Stimulated activated CD8-positive, alpha-beta memory T cell treated with anti-CD3 and anti-CD28 coated beads, Interleukin-4, amount 100 ng/mL, for 4 hours (primary cell): Measurements from ENCODE around the gene RNFT2.

ENCODE experiments used
- DNase-seq, 2 donors: peaks; one replicate each; pipeline ENCODE4 v3.0.0-alpha.2; 2020; ENCODE audit warnings: low read depth in 2 of 2, low spot score in 1 of 2

The RNFT2 gene

DNA sequence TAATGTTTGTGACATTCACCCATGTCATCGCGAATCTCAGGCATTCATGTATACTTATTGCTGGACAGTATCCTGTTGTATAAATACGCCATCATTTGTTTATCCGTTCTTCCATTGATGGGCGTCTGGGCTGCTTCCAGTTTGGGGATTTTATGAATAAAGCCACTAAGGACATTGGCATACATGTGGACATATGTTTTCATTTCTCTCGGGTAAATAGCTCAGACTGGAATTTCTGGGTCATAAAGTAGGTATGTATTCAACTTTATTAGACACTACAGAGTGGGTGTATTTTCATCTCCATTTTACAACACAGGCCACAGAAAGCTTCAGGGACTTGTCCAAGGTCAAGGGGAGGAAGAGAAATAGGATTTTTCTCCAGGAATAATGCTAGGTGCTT, 94.2 kb downstream of the RNFT2 start:
- no peak for DNase-seq

DNA sequence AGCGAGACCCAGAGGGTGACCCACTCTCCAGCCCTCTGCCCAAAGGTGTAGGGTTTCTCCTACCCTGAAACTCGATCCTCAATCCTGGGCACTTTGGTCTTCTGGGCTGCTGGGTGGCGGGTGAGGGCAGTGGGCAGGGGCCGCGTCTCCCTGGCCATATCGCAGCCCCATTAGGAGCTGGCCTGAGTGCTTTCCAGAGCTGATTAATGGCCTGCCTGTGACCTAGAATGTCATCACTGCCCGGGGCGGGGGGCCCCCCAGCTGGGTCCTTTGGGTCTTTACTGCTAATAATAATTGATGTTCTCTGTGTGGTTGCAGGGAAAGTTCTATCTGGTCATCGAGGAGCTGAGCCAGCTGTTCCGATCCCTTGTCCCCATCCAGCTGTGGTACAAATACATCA, 95.4 kb downstream of the RNFT2 start:
- no peak for DNase-seq

DNA sequence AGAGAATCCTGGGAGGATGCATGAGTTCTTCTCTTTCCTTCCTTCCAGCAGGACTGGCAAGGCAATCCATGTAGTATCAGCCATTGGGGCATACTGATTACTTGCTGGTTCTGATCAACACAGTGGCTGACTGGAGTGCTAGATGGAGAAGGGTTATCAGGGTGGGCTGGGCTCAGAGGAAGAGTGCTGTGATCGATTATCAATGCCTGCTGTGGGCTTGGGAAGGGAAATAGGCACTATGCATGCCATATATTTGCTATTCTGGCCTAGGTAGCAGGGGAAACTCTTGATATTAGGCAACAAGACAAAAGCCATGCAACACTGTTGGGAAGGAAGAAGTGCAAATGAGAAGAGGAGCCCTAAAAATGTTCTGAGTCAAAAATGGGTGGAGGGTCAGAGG, 97.4 kb downstream of the RNFT2 start:
- DNase-seq = no peak

DNA sequence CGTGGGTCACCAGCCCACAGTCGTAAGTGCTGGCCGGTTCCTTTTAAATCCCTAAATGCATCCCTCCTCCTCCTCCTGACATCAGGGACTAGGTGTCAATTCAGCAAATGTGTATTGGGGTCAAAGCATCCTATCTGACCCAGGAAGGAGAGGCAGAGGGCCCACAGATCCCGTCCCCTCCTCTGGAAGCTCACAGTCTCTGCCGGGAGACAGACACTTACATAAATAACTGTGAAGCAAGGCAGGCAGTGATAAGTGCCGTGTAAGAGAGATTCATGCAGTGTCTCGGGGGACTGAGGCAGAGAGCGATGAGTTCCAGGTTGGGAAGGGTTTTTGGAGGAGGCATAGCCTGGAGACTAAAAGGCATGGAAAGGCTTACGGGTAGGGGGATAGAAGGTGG, 99.0 kb downstream of the RNFT2 start:
- DNase-seq = no peak

DNA sequence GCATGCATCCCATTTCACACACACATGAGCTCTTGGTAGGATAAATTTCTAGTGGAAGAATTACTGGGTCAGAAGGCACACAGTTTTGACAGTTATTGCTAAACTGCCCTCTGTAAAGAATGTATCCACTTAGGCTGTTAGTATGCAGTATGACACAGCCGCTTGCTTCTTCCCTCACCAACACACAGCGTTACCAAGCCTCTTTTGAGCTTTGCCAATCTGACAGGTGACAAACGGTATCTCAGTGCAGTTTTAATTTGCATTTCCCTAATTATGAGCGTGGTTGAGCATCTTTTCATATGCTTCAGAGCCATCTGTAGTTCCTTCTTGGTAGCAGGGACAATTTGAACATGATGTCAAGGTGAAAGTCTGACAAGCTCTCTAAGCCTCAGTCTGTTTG, 100.2 kb downstream of the RNFT2 start:
- no peak for DNase-seq

DNA sequence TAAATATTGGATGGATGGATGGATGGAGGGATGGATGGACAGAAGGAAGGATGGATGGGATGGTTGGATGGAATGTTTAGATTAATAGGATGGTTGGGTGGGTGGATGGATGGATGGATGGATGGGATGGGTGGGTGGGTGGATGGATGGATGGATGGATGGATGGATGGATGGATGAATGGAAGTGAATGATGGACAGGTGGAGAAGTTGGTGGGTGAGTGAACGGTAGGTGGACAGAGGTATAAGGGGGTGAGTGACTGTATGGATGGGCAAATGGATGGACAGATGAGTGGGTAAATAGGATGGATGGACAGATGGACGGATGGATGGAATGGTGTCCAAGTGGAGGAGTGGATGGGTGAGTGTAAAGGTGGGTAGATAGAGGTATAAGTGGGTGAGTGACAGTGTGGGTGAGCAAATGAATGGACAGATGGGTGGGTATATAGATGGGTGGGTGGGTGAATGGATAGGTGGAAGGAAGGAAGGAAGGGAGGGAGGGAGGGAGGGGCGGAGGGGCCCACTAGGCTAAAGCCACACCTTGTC, 101.2 kb downstream of the RNFT2 start:
- no peak for DNase-seq

DNA sequence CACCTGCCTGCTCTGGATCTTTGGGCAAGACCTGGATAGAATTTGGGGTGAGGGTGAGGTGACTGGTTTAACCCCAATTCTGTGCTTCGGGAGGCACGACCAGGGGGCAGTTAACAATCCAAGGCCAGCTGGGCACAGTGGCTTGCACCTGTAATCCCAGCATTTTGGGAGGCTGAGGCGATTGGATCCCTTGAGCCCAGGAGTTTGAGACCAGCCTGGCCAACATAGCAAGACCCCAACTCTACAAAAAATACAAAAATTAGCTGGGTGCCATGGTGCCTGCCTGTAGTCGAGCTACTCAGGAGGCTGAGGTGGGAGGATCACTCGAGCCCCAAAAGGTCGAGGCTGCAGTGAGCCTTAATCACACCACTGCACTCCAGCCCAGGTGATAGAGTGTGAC, 105.0 kb downstream of the RNFT2 start:
- no peak for DNase-seq

DNA sequence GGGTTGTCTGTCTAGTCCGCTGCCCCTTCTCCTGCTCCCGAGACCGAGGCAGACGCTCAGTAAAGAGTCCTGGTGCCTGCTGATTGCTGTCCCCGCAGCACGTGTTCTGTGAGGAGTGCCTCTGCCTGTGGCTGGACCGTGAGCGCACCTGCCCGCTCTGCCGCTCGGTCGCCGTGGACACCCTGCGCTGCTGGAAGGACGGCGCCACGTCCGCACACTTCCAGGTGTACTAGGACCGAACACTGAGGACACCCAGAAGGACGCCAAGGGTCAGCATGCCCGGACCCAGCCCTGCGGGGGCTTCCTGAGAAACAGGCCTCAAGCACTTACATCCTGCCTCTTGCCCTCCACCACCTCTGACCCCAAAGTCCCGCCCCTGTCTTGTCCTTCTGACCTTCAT, 111.1 kb downstream of the RNFT2 start:
- DNase-seq = no peak

DNA sequence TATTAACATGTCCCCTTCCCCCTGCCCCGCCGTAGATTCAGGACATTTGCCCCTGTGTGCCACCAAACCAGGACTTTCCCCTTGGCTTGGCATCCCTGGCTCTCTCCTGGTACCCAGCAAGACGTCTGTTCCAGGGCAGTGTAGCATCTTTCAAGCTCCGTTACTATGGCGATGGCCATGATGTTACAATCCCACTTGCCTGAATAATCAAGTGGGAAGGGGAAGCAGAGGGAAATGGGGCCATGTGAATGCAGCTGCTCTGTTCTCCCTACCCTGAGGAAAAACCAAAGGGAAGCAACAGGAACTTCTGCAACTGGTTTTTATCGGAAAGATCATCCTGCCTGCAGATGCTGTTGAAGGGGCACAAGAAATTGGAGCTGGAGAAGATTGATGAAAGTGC, 114.2 kb downstream of the RNFT2 start:
- no peak for DNase-seq

DNA sequence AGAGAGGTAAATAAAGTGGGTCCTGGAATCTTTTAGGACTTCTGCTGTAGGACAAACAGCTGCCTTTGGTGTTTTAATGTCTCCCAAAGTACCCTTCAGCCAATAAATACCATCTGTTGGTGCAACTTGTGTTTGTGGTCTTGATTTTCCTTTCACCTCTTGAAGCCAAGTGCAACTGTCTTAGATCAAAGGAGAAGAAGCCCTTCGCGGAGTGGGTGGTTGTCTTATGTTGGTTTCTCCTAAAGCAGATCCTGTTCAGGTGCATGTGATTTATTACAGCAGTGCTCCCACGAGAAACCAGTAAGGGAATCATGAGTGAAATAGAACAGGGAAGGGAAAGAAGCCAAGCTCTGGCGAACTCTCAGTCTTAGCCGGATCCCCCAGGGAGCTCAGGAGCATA, 115.4 kb downstream of the RNFT2 start:
- no peak for DNase-seq

DNA sequence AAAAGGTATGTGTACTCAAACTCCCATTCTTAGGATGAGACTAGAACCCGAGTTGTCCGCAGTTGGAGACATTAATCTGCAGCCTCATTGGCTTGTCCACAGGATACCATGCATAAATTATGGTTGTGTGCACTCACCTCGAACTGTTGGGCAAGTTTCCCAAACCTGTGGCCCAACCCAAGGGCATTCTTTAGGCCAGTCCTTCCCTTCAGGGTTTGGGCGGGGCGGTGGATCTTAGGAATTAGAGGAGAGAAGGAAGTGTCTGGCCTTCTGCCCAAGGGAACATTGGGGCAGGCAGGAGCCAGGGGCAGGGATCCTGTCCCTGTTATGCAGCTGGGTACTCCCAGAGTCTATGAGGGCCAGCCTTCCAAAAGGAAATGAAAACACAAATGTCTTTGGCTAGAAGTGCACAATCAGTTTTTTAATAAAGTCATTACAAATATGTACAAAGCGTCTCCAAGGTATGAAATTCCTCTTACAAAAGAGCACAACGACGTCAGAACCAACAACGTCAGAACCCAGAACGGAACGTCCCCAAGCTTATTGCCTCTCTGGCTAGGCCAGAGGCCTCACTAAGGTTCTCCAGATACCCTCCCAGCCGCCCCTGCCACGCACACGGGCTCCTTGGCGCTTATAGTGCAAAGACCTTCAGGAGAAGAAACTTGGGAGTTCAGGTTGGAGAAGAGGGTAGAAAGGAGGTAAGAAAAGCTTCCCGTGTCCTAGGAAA, 117.8 kb downstream of the RNFT2 start:
- no peak for DNase-seq

DNA sequence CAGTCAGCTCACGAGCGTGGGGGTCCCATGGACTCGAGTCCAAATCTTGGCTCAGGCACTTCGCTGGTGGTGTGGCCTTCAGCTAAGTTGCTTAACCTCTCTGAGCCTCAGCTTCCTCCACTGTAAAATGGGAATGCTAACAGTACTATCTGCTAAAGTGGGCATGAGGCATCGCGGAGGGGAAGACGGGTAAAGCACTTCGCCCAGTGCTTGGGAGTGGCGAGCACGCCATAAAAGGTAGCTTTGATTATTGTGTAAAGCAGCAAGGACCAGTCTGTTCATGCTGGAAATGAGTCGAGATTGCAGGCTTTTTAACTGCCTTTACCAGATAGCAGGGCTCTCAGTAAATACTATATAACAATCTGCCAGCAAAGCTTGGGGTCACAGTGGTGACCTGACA, 118.6 kb downstream of the RNFT2 start:
- no peak for DNase-seq

DNA sequence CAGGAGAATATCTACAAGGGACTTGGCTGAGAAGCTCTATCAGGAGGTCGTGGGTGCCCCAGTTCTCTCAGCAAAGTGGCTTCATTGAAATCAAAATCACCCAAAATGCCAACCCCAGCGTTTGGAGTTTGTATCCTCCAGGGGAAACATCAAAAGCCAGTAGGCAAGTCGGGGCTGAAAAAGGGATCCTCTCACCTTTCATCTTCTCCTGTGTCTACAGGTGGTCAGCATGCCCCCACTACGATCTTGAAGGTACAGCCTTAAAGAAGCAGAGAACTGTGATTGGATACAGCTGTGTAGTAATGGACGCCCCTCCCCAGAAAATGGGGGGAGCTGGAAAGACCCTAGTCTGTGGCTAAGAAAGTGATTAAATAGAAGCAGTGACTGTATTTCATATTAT, 121.0 kb downstream of the RNFT2 start:
- DNase-seq = no peak

DNA sequence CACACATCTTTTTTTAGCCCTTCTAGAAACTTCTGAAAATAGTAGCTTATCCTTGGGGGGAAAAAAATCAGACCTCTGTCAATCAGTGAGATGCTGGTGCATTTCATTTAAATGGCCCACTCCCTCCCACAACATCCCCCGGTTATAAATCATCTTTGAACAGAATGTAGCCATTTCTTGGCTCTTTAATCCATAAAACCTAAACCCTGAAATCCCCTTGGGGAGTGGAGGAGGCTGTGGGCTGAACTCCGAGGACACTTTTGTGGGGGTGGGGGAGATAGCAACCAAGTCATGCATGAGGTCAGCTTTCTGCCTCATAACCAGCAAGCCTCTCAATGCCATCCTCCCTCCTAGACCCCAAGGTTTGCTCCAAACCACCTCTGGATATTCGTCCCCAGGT, 122.1 kb downstream of the RNFT2 start:
- no peak for DNase-seq

DNA sequence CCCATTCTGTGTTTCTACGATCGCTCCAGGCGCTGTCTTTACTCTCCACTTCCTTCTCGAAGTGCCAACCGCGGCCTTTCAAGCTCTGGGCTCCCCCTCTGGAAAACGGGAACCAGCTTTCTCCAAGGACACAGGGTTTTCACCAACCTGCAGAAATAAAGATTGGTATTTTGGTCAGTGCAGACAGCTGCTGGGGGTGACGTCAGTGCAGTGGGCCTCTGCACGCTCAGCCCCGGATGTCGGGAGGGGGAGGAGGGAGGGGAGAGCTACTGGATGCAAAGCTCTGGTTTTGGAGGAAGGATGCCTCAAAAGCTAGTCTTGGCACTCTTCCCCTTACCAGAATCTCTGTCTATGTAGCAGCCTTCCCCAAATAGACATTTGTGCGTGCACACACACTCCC, 123.2 kb downstream of the RNFT2 start:
- DNase-seq = no peak

DNA sequence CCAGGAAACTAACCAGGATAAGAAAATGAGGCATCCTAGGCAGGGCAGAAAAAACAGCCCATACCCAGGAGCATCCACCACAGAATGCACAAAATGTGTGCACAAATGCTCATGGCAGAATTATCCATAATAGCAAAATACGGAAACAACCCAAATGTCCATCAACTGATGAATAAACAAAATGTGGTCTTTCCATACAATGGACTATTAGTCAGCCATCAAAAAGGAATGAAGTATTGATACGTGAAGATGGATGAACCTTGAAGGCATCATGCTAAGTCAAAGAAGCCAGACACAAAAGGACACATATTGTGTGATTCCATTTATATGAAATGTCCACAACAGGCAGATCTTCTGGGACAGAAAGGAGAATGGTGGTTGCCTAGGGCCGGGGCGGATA, 124.1 kb downstream of the RNFT2 start:
- DNase-seq = no peak

DNA sequence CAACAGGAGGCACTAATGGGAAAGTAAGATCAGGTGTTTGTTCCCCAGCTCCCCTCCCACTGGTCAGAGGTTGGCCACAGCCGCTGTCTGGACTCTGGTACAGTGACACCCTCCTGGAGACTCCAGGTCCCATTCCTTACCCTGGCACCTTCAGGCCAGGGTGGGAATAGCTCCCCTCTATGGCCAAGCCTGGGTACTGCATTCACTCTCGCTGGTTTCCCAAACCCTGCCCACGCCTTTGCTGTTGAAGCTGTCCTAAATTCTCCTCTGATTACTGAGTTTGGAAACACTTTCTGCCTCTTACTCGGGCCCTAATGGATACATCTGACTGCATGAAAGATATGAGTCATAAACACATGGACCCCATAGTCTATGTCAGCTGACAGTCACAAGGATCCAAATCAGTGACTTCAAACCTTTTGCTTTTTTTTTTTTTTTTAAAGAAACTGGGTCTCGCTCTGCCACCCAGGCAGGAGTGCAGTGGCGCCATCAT, 125.2 kb downstream of the RNFT2 start:
- DNase-seq = no peak

DNA sequence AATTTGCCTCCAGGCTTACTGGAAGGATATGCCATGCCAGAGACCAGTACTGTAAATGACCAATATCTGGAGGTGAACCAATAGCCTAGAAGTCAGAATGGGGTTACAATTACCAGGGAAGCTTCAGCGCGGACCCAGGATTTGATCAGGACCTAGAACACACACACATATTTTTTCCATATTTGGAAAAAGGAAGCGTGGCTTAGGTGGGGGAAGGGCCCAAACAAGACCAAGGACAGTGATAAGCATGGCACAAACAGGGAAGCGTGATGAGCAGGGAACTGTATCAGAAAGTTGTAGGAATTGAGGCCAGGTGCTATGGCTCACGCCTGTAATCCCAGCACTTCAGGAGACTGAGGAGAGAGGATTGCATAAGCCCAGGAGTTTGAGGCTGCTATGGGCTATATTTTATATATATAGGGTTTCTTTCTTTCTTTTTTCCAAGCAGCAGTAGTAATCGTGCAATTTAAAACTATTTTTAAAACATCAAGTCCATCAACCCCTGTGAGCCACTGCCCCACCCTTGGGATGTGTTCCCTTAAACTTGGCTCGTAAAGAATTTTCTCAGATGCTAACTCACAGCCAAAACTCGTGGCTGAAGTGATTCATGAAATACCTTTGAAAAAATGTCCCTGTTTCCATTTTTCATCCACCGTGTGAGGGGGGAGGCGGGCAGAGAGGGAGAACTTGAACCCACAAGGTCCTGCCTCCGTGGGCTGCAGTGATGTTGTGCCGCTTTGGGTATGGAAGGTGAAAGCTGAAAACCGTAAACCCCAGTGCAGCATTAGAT, 126.5 kb downstream of the RNFT2 start:
- DNase-seq = no peak

DNA sequence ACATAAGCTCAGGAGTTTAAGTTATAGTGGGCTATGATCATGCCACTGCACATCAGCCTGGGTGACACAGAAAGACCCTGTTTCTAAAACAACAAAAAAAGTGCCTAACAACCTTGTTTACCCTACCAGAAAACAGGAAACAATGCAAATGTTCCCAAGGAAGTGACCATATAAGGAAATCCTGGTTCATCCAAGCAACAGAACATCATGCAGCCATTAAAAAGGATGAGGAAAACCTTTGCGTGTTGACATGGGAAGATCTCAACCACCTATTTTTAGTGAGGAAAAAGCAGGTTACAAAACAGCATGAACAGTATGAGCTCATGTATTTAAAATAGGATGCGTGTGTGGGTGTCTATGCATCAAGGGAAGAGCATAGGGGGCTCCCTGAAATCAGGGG, 129.4 kb downstream of the RNFT2 start:
- DNase-seq = no peak

DNA sequence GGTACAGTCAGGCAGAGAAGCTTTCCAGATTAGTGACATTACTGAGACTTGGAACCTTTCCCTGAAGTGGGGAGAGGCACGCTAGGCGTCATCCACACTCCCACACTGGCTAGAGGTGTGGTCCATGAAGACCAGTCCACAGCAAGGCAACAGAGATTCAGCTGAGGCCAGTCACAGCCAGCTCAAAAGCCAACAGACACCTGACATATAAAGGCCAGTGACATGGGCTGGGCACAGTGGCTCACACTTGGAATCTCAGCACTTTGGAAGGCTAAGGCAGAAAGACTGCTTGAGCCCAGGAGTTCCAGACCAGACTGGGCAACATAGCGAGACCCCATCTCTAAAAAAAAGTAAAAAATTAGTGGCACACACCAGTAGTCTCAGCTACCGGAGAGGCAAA, 132.2 kb downstream of the RNFT2 start:
- DNase-seq = no peak

DNA sequence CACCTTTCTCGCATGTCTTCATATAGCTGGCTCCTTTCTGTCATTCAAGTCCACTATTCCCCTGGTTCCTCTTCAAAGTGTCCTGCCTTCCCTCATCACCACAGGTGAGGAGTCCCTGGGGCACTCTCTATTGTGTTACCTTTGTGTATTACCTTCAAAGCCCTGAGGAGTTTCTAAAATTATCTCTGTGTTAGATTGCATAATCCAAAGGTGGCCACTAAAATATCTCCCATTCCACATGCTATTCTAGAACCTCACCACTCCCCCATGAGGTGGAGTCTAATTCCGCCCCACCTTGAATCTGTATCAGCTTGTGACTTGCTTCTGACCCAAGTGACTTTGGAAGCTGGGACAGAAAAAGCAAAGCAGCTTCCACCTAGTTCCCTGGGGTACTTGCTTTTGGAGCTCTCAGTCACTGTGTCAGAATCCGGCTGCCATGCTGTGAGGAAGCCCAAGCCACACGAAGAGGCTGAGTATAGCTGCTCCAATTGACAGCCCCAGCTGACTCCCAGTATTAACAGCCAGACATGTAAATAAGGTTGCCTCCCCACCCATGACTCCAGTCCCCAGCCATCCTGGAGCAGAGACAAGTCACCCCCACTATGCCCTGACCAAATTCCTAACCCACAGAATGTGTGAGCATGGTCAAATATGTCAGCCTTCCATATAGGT, 136.3 kb downstream of the RNFT2 start:
- DNase-seq = no peak
